ENCODE results near the gene IL1RAPL1.
"Not testable (repeated sequence)": the region's sequence is repeated elsewhere in the genome, so short reads cannot be mapped to it uniquely, and the experiment has no call there.

The IL1RAPL1 gene

DNA sequence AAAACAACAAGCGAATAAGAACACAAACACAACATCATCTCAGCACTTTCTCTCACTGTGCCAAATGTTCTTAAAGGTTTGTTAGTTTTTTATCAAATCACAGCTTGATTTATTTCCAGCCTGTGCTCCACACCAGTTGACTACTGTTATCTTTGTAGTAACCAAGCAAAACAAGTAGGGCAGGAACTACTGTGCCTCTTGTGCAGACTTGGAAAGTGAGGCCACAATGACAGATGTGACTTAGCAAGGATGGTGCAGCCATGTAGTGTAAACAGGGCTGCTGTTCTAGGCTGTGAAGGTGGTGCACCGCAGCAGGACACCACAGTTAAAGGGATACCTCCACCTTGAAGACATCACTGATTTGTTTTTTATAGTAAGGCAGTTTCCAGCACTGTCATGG, 170.0 kb downstream of the IL1RAPL1 start:
- DNase-seq (ENCODE audit: low spot score): no peak
- in situ Hi-C loops (cut with MboI; ENCODE audit: low sequenced_read_pairs, unreplicated experiment): no loop called here
- no peak for TF ChIP-seq CTCF (IDR thresholded peaks at IDR 0.05; ENCODE audit: borderline replicate concordance, control extremely low read depth, extremely low read depth, insufficient read depth, missing control alignments)

DNA sequence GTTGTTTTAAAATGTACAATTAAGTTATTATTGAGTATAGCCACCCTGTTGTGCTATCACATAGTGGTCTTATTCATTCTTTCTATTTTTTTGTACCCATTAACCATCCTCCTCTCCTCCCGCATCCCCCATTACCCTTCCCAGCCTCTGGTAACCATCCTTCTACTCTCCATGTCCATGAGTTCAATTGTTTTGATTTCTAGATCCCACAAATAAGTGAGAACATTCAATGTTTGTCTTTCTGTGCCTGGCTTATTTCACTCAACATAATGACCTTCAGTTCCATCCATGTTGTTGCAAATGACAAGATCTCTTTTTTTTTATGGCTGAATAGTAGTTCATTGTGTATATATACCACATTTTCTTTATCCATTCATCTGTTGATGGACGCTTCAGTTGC, 179.3 kb downstream of the IL1RAPL1 start:
- DNase-seq (ENCODE audit: low spot score); in situ Hi-C loops (cut with MboI; ENCODE audit: low sequenced_read_pairs, unreplicated experiment): not testable (repeated sequence)

DNA sequence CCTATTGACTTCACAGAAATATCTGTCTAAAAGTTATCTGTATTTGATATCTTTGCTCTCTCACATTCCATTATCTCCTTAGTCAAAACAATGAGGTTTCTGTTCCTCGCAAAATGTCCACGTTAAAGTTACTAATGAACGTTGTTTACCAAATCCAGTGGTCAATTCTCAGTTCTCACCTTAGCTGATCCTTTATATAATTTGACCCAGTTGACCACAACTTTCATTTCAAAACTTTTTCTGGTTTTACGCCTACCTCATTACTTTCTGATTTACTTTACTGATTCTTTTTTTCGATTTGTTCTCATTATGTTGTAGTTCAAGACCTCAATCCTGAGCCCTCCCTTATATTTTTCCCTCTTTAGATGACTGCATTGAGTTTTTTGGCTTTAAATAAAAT, 186.6 kb downstream of the IL1RAPL1 start:
- no peak for TF ChIP-seq CTCF (IDR thresholded peaks at IDR 0.05; ENCODE audit: borderline replicate concordance, control extremely low read depth, extremely low read depth, insufficient read depth, missing control alignments)
- in situ Hi-C loops (cut with MboI; ENCODE audit: low sequenced_read_pairs, unreplicated experiment): no loop called here
- no peak for DNase-seq (ENCODE audit: low spot score)

- no peak for DNase-seq (ENCODE audit: low spot score)
- no peak for TF ChIP-seq CTCF (IDR thresholded peaks at IDR 0.05; ENCODE audit: borderline replicate concordance, control extremely low read depth, extremely low read depth, insufficient read depth, missing control alignments)
- in situ Hi-C loops (cut with MboI; ENCODE audit: low sequenced_read_pairs, unreplicated experiment): no loop called here
These were observed 200.0 kb downstream of the IL1RAPL1 start for GRCh38 chrX:28787206-28787605.

- in situ Hi-C loops (cut with MboI; ENCODE audit: low sequenced_read_pairs, unreplicated experiment); DNase-seq (ENCODE audit: low spot score): not testable (repeated sequence)
These were observed 213.4 kb downstream of the IL1RAPL1 start for GRCh38 chrX:28800671-28801070.

DNA sequence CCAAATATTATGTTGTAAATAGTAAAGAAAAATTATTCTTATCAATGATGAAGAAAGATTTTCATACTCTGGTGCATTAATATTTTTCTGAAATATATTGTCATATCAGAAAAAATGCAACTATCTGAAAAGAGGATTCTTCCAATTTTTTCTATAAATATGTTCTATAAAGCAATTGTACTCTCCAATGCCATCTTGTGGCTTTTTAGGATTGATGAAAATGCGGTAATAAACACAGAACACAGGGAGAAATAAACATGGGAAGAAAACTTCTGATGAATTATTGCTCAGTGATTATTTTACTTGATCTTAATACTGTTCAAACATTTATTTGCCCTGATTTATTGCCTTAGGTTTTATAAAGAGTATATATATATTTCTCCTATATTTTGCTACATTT, 215.4 kb downstream of the IL1RAPL1 start:
- no peak for TF ChIP-seq CTCF (IDR thresholded peaks at IDR 0.05; ENCODE audit: borderline replicate concordance, control extremely low read depth, extremely low read depth, insufficient read depth, missing control alignments)
- in situ Hi-C loops (cut with MboI; ENCODE audit: low sequenced_read_pairs, unreplicated experiment): no loop called here
- DNase-seq (ENCODE audit: low spot score): no peak

GRCh38 chrX:28835991-28836390, 248.7 kb downstream of the IL1RAPL1 start:
- DNase-seq (ENCODE audit: low spot score): no peak
- TF ChIP-seq CTCF (IDR thresholded peaks at IDR 0.05; ENCODE audit: borderline replicate concordance, control extremely low read depth, extremely low read depth, insufficient read depth, missing control alignments): no peak
- in situ Hi-C loops (cut with MboI; ENCODE audit: low sequenced_read_pairs, unreplicated experiment): no loop called here

DNA sequence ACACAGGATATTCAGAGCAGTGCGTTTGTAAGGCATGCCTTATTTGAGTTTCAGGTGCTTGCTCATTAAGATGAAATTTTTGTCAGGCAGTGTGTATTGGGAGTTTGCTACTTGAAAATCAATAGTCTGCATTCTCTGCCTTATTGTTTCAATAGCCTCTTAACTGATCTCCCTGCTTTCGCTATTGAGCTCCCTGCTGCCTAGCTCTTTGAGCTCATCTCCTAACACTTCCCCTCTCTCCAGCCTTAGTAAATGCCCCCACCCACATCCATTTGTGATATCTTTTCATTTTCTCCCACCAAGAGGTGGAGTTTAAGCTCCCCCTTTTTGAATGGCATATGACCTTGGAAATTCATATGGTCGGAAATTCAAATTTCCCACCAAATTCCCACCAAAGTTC, 256.6 kb downstream of the IL1RAPL1 start:
- TF ChIP-seq CTCF (IDR thresholded peaks at IDR 0.05; ENCODE audit: borderline replicate concordance, control extremely low read depth, extremely low read depth, insufficient read depth, missing control alignments): no peak
- in situ Hi-C loops (cut with MboI; ENCODE audit: low sequenced_read_pairs, unreplicated experiment): no loop called here
- no peak for DNase-seq (ENCODE audit: low spot score)

Measured in GM13976 (cell line).